ENCODE results near the gene LZTFL1.
A peak's percentile ranks its signal among the peaks of the same experiment; 100 is the strongest.

LZTFL1 gene

DNA sequence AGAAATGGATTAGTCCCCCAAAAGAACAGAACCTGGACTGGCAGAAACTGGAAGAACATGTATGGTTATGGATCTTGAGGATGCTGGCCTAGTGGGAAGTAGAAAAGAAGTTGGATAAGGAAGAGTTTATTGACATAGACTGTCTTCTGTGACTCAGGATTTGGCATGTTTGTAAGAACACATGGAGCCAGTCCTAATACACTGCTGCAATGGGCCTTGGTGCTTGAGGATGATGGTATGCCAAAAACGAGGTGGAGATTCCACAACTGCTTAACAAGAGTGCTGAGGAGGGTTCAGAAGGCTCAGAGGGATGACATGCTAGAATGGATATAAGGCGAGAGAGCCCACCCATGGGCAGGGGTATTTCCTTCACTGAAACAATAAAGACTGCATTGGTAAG is 22.4 kb downstream of the LZTFL1 start:
- ATAC-seq: no peak
- no peak for TF ChIP-seq CREB5 (CRISPR knock-in tag; IDR thresholded peaks at IDR 0.05; ENCODE audit: low read depth)
- no peak for TF ChIP-seq ESRRG (CRISPR knock-in tag; IDR thresholded peaks at IDR 0.05)
- TF ChIP-seq RARB (CRISPR knock-in tag; IDR thresholded peaks at IDR 0.05): no peak
- no peak for TF ChIP-seq CSRNP3 (CRISPR knock-in tag; IDR thresholded peaks at IDR 0.05)
- no peak for TF ChIP-seq ZFP30 (CRISPR knock-in tag; IDR thresholded peaks at IDR 0.05)
- TF ChIP-seq CSDC2 (CRISPR knock-in tag; IDR thresholded peaks at IDR 0.05): no peak
- no peak for TF ChIP-seq ZNF70 (CRISPR knock-in tag; IDR thresholded peaks at IDR 0.05)
- TF ChIP-seq ARNTL (CRISPR knock-in tag; IDR thresholded peaks at IDR 0.05; ENCODE audit: borderline replicate concordance, low read depth): no peak
- TF ChIP-seq OSR1 (CRISPR knock-in tag; IDR thresholded peaks at IDR 0.05): no peak

DNA sequence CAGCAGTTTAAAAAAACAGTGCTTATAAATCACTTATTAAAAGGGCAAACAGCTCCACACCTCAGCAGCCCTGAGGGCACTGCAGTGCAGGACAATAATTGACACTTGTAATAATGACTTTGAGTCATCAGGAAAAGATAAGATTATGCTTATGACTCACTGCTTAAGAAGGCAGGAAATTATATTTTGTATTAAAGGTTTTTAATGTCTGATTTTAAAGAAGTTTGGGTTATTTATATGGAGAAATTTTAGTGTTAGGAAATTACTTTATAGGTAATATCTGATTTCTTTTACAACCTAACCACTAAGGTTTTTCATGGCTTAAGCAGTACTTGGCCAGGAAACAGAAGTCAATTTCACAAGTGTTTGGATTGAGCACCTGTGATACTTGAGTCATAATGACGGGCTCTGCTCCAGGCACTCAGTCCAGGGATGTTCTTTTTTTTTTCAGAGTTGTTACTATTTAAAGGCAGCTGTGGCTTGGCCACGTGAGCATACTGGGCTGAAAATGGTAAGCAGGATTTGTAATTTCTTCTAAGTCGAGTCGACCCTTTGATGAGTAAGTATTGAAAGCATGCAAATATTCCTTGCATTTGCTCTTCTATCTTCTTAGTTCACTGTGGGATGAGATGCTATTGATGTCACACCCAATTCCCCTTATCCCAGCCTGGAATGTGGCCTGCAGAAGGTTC is 23.9 kb downstream of the LZTFL1 start:
- ATAC-seq: peak; percentile 91

GRCh38 chr3:45816544-45816943 is 25.4 kb downstream of the LZTFL1 start:
- ATAC-seq: no peak
- no peak for TF ChIP-seq ZNF8 (CRISPR knock-in tag; IDR thresholded peaks at IDR 0.05)
- TF ChIP-seq ZFP3 (CRISPR knock-in tag; IDR thresholded peaks at IDR 0.05): no peak
- no peak for TF ChIP-seq CSDC2 (CRISPR knock-in tag; IDR thresholded peaks at IDR 0.05)
- no peak for TF ChIP-seq PATZ1 (CRISPR knock-in tag; IDR thresholded peaks at IDR 0.05; ENCODE audit: borderline replicate concordance)
- no peak for TF ChIP-seq ESRRG (CRISPR knock-in tag; IDR thresholded peaks at IDR 0.05)
- no peak for TF ChIP-seq BACH2 (CRISPR knock-in tag; IDR thresholded peaks at IDR 0.05; ENCODE audit: borderline replicate concordance)
- no peak for TF ChIP-seq TCF4 (CRISPR knock-in tag; IDR thresholded peaks at IDR 0.05; ENCODE audit: borderline replicate concordance)
- no peak for TF ChIP-seq ZNF70 (CRISPR knock-in tag; IDR thresholded peaks at IDR 0.05)
- TF ChIP-seq, protein P1, sequence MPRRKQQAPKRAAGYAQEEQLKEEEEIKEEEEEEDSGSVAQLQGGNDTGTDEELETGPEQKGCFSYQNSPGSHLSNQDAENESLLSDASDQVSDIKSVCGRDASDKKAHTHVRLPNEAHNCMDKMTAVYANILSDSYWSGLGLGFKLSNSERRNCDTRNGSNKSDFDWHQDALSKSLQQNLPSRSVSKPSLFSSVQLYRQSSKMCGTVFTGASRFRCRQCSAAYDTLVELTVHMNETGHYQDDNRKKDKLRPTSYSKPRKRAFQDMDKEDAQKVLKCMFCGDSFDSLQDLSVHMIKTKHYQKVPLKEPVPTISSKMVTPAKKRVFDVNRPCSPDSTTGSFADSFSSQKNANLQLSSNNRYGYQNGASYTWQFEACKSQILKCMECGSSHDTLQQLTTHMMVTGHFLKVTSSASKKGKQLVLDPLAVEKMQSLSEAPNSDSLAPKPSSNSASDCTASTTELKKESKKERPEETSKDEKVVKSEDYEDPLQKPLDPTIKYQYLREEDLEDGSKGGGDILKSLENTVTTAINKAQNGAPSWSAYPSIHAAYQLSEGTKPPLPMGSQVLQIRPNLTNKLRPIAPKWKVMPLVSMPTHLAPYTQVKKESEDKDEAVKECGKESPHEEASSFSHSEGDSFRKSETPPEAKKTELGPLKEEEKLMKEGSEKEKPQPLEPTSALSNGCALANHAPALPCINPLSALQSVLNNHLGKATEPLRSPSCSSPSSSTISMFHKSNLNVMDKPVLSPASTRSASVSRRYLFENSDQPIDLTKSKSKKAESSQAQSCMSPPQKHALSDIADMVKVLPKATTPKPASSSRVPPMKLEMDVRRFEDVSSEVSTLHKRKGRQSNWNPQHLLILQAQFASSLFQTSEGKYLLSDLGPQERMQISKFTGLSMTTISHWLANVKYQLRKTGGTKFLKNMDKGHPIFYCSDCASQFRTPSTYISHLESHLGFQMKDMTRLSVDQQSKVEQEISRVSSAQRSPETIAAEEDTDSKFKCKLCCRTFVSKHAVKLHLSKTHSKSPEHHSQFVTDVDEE (CRISPR knock-in tag; IDR thresholded peaks at IDR 0.05): no peak
- no peak for TF ChIP-seq RARB (CRISPR knock-in tag; IDR thresholded peaks at IDR 0.05)
- no peak for TF ChIP-seq ZFP30 (CRISPR knock-in tag; IDR thresholded peaks at IDR 0.05)
- TF ChIP-seq TOX (CRISPR knock-in tag; IDR thresholded peaks at IDR 0.05; ENCODE audit: borderline replicate concordance): no peak
- TF ChIP-seq, protein P2, sequence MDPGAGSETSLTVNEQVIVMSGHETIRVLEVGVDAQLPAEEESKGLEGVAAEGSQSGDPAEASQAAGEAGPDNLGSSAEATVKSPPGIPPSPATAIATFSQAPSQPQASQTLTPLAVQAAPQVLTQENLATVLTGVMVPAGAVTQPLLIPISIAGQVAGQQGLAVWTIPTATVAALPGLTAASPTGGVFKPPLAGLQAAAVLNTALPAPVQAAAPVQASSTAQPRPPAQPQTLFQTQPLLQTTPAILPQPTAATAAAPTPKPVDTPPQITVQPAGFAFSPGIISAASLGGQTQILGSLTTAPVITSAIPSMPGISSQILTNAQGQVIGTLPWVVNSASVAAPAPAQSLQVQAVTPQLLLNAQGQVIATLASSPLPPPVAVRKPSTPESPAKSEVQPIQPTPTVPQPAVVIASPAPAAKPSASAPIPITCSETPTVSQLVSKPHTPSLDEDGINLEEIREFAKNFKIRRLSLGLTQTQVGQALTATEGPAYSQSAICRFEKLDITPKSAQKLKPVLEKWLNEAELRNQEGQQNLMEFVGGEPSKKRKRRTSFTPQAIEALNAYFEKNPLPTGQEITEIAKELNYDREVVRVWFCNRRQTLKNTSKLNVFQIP (CRISPR knock-in tag; IDR thresholded peaks at IDR 0.05; ENCODE audit: borderline replicate concordance, low read depth): no peak
- TF ChIP-seq CREB5 (CRISPR knock-in tag; IDR thresholded peaks at IDR 0.05; ENCODE audit: low read depth): no peak
- TF ChIP-seq GLIS3 (CRISPR knock-in tag; IDR thresholded peaks at IDR 0.05): no peak
- no peak for TF ChIP-seq ARNTL (CRISPR knock-in tag; IDR thresholded peaks at IDR 0.05; ENCODE audit: borderline replicate concordance, low read depth)
- TF ChIP-seq ZNF565 (CRISPR knock-in tag; conservative IDR thresholded peaks at IDR 0.05; ENCODE audit: low read depth): no peak
- no peak for TF ChIP-seq OSR1 (CRISPR knock-in tag; IDR thresholded peaks at IDR 0.05)
- no peak for TF ChIP-seq CSRNP3 (CRISPR knock-in tag; IDR thresholded peaks at IDR 0.05)
- no peak for TF ChIP-seq PPARA (CRISPR knock-in tag; IDR thresholded peaks at IDR 0.05; ENCODE audit: borderline replicate concordance)

More for the DNA sequence above, 23.9 kb downstream of the LZTFL1 start:
- no peak for TF ChIP-seq ZC3H10 (CRISPR knock-in tag; IDR thresholded peaks at IDR 0.05)
- TF ChIP-seq ISL1 (CRISPR knock-in tag; IDR thresholded peaks at IDR 0.05): peak; percentile 61
